Naive thymus-derived CD8-positive, alpha-beta T cell (primary cell): ENCODE measurements around the gene CST7. TPM values are rescaled to one million over a fixed set of nuclear protein-coding genes. Genes with fewer than 3 reads are reported as not detected.
"Not testable (repeated sequence)": the region's sequence is repeated elsewhere in the genome, so short reads cannot be mapped to it uniquely, and the experiment has no call there.

Experiments
- ATAC-seq, 2 donors: fragments of 150-1000 bp; cut with Tn5 transposase in 1 of 2; sonication (Bioruptor Pico), chemical (Tn5 transposase) in 1 of 2; 1 replicate in 1 of 2; 2 replicates in 1 of 2; pipeline ENCODE4 v1.10.0; 2021; ENCODE audit warnings: mild to moderate bottlenecking in 2 of 2, moderate library complexity in 2 of 2
- POLR2A ChIA-PET: fragments of 350-600 bp; sonication (Branson Sonifier 250); formaldehyde crosslinking; loops from one replicate; lab custom pipeline; 2021; ENCODE audit warnings: antibody characterized with exemption; lab: Charles Lee
- DNase-seq, 10 donors: peaks; one replicate each; pipeline versions ENCODE4 v3.0.0 to v3.0.0-alpha.2; 2020 to 2022
- H3K27ac Mint-ChIP-seq, 10 donors: one replicate each; pipeline ENCODE4 v1.8.0; 2020 to 2022; ENCODE audit warnings: mild to moderate bottlenecking in 10 of 10, mixed read lengths in 10 of 10, moderate library complexity in 4 of 10, inconsistent platforms in 1 of 10
- H3K27me3 Mint-ChIP-seq, 5 donors: one replicate each; pipeline ENCODE4 v1.8.0; 2021 to 2022; ENCODE audit warnings: mixed read lengths in 5 of 5
- H3K36me3 Mint-ChIP-seq, 3 donors: one replicate each; pipeline ENCODE4 v1.8.0; 2020 to 2022; ENCODE audit warnings: mixed read lengths in 3 of 3, mild to moderate bottlenecking in 2 of 3, inconsistent platforms in 1 of 3
- H3K4me1 Mint-ChIP-seq, 4 donors: one replicate each; pipeline ENCODE4 v1.8.0; 2021 to 2022; ENCODE audit warnings: mixed read lengths in 4 of 4
- H3K4me3 Mint-ChIP-seq, 10 donors: one replicate each; pipeline ENCODE4 v1.8.0; 2020 to 2022; ENCODE audit warnings: mild to moderate bottlenecking in 10 of 10, mixed read lengths in 10 of 10, moderate library complexity in 6 of 10, inconsistent platforms in 1 of 10
- H3K9me3 Mint-ChIP-seq, 9 donors: one replicate each; pipeline ENCODE4 v1.8.0; 2020 to 2022; ENCODE audit warnings: mixed read lengths in 9 of 9, mild to moderate bottlenecking in 3 of 9, inconsistent platforms in 1 of 9, moderate library complexity in 1 of 9
- polyA plus RNA-seq, 3 donors: library from polyadenylated mRNA; unstranded; fragments of 300-500 nt; fragmentation: Illumina TruSeq; gene quantifications; one replicate each; pipeline ENCODE4 v1.2.3, GENCODE V29; 2021
- total RNA-seq, 8 experiments: library from RNA in 2 of 8; stranded (reverse) in 2 of 8; gene quantifications; one replicate each; pipeline ENCODE4 v1.2.3 and lab custom pipeline; 2021 to 2026

CST7 gene
- total and polyA plus RNA-seq, 5 experiments from 2014 or later, result 5.5 to 581 (median 13.3) TPM

GRCh38 chr20:24931893-24932292, 17.2 kb upstream of the CST7 start:
- POLR2A ChIA-PET, result interaction anchor here (1.5 kb wide), 1 partner anchor 17 kb away, joined by 3 read pairs; the partner anchor contains the start of gene CST7
- ATAC-seq, H3K36me3 Mint-ChIP-seq, DNase-seq, H3K9me3 Mint-ChIP-seq, H3K27me3 Mint-ChIP-seq: not testable (repeated sequence)
- Mint-ChIP-seq H3K4me3 (peak overlapping the region in 8 of 10 donors; percentile 6 to 55 (median 36)), H3K27ac (peak overlapping the region in 8 of 10 donors; percentile 16 to 86 (median 52)), H3K4me1 (peaks cover 11 to 33% (median 27%) of the 10 kb centered on the region in 4 donors)

GRCh38 chr20:24933266-24933908, 15.7 kb upstream of the CST7 start:
- Mint-ChIP-seq H3K27ac (peak overlapping the region in 2 of 10 donors; percentile 21 to 66), H3K9me3 (peaks cover 0 to 1% (median 0%) of the 10 kb centered on the region in 9 donors), H3K4me1 (peaks cover 11 to 33% (median 27%) of the 10 kb centered on the region in 4 donors), H3K27me3 (no peaks in the 10 kb centered on the region), H3K36me3 (no peaks in the 10 kb centered on the region), H3K4me3 (no peak overlapping the region)
- POLR2A ChIA-PET, result no interaction called here
- ATAC-seq, result no peak
- no peak for DNase-seq

DNA sequence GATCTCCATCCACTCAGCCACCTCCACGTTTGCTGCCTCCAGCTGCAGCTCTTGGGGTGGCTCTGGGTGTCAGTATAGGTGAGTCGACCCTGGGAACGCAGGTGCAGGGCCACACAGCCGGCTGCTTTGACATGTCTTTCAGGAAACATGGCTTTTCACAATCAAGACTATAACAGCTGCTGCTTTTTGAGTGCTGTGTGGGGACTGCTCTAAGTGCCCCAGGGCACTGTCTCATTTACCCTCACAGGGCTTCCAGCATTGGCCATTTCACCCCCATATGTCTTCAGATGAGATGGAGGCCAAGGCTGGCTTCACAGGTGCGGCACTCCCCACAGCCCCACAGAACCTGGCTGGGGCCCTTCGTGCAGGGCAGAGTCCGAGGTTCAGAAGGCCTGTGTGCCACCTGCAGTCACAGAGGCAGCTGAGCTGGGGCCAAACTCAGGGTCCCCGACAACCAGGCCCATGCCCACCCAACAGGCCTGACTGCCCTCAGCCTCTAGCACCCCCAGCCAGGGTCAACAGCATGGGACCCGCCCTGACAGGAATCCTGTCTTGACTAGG, 14.9 kb upstream of the CST7 start:
- POLR2A ChIA-PET, result no interaction called here
- no peaks in the 10 kb centered on the region for H3K27me3 Mint-ChIP-seq
- peaks cover 0 to 1% (median 0%) of the 10 kb centered on the region in 9 donors for H3K9me3 Mint-ChIP-seq
- H3K4me3 Mint-ChIP-seq, result no peak overlapping the region
- no peak for ATAC-seq
- H3K4me1 Mint-ChIP-seq, result peaks cover 11 to 33% (median 27%) of the 10 kb centered on the region in 4 donors
- no peaks in the 10 kb centered on the region for H3K36me3 Mint-ChIP-seq
- H3K27ac Mint-ChIP-seq, result no peak overlapping the region
- no peak for DNase-seq

GRCh38 chr20:24934716-24935115, 14.4 kb upstream of the CST7 start:
- DNase-seq, result no peak
- Mint-ChIP-seq H3K4me3 (no peak overlapping the region), H3K4me1 (peaks cover 11 to 33% (median 27%) of the 10 kb centered on the region in 4 donors), H3K9me3 (peaks cover 0 to 1% (median 0%) of the 10 kb centered on the region in 9 donors), H3K36me3 (no peaks in the 10 kb centered on the region), H3K27me3 (no peaks in the 10 kb centered on the region), H3K27ac (peak overlapping the region in 3 of 10 donors; percentile 14 to 62 (median 27))
- ATAC-seq, result no peak
- POLR2A ChIA-PET, result no interaction called here

DNA sequence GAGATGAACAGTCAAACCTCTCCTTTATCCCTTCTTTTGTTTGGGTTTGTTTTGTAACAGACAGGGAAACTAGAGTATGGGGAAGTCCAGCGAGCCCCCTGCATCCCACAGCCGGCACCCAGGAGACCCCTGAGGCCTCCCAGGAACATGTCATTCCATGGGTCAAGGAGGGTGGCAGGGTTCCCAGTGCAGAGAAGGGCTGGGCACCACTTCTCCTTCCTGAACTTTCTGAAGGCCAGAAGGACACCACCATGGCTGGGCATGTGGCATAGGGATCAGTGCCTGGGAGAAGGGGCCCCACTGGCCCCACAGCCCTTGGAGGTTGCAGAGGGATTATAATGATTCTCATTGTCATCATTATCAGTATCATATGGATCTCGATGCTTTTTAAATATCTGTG, 13.9 kb upstream of the CST7 start:
- Mint-ChIP-seq H3K27ac (no peak overlapping the region), H3K9me3 (peaks cover 0 to 1% (median 0%) of the 10 kb centered on the region in 9 donors), H3K4me3 (no peak overlapping the region), H3K27me3 (no peaks in the 10 kb centered on the region), H3K36me3 (no peaks in the 10 kb centered on the region), H3K4me1 (peaks cover 11 to 29% (median 26%) of the 10 kb centered on the region in 4 donors)
- DNase-seq (no peak), ATAC-seq (no peak)
- POLR2A ChIA-PET, result no interaction called here

DNA sequence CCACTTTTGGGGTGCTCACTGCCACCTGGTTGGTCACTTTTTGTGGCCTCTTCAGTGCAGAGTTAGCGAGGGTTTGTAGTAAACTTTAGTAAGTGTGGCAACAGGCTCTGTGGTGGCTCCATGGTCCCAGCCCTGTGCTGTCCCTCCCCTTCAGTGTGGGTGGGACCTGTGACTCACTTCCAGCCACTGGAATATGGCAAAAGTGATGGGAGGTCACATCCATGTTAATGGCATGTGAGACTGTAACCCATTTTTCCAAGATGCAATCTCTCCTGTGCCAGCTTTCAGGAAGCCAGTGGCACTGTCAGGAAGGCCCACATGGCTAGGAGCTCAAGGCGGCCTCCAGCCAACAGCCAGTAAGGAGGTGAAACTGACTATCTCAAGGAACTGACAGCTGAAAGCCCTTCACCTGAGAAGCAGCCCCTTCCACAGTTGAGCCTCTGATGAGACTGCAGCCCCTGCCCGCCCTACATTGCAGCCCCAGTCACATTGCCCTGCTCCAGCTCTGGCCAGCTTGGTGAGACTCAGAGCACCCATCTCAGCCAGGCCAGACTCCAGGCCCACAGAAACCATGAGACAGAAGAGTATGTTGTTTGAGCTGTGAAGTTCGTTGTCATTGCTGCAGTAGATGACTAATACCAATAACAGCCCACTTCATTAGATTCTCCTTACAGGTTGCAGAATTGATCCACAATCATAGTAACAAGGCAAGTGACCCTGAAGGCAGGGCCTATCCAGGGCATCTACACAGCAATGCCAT, 13.1 kb upstream of the CST7 start:
- Mint-ChIP-seq H3K9me3 (peaks cover 0 to 6% (median 0%) of the 10 kb centered on the region in 9 donors), H3K27ac (peak overlapping the region in 1 of 10 donors; percentile 33), H3K36me3 (peaks cover 0 to 5% (median 0%) of the 10 kb centered on the region in 3 donors), H3K4me1 (peaks cover 11 to 22% (median 19%) of the 10 kb centered on the region in 4 donors), H3K27me3 (no peaks in the 10 kb centered on the region), H3K4me3 (no peak overlapping the region)
- ATAC-seq (no peak), DNase-seq (no peak)
- POLR2A ChIA-PET, result no interaction called here

GRCh38 chr20:24936526-24937407, 12.3 kb upstream of the CST7 start:
- peaks cover 5 to 14% (median 12%) of the 10 kb centered on the region in 4 donors for H3K4me1 Mint-ChIP-seq
- DNase-seq (no peak), ATAC-seq (no peak)
- no peak overlapping the region for H3K4me3 Mint-ChIP-seq
- H3K27me3 Mint-ChIP-seq, result no peaks in the 10 kb centered on the region
- peaks cover 0 to 5% (median 0%) of the 10 kb centered on the region in 3 donors for H3K36me3 Mint-ChIP-seq
- peaks cover 0 to 10% (median 2%) of the 10 kb centered on the region in 9 donors for H3K9me3 Mint-ChIP-seq
- POLR2A ChIA-PET, result no interaction called here
- peak overlapping the region in 1 of 10 donors; percentile 22 for H3K27ac Mint-ChIP-seq

DNA sequence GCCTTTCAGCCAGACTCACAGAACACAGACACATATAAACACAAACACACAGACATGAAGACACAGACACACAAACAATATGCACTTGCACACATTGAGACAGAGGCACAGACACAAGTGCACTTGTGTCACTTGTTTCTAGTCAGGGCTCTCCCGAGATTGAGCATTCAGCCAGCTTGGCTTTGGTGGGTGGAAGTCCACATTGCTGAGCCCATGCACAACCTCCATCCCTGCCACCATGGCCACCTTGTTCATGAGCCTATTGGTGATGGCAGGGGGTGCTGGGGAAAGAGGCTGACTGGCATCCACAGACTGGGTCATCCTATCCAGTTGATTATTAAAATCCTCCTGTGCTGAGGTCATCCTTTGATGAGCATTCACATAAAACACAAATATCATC, 11.5 kb upstream of the CST7 start:
- no peak overlapping the region for H3K4me3 Mint-ChIP-seq
- peaks cover 3 to 6% (median 4%) of the 10 kb centered on the region in 4 donors for H3K4me1 Mint-ChIP-seq
- H3K27ac Mint-ChIP-seq, result no peak overlapping the region
- no peaks in the 10 kb centered on the region for H3K27me3 Mint-ChIP-seq
- DNase-seq, result peak in 1 of 10 donors; percentile 52
- H3K9me3 Mint-ChIP-seq, result peaks cover 0 to 10% (median 4%) of the 10 kb centered on the region in 9 donors
- ATAC-seq, result no peak
- POLR2A ChIA-PET, result no interaction called here
- peaks cover 0 to 5% (median 0%) of the 10 kb centered on the region in 3 donors for H3K36me3 Mint-ChIP-seq

- no peaks in the 10 kb centered on the region for H3K4me1 Mint-ChIP-seq
- H3K27ac Mint-ChIP-seq, result peak overlapping the region in 1 of 10 donors; percentile 19
- peaks cover 0 to 5% (median 0%) of the 10 kb centered on the region in 3 donors for H3K36me3 Mint-ChIP-seq
- DNase-seq, result no peak
- ATAC-seq, result no peak
- peaks cover 0 to 12% (median 6%) of the 10 kb centered on the region in 9 donors for H3K9me3 Mint-ChIP-seq
- no peaks in the 10 kb centered on the region for H3K27me3 Mint-ChIP-seq
- no peak overlapping the region for H3K4me3 Mint-ChIP-seq
- POLR2A ChIA-PET, result no interaction called here
Observed at GRCh38 chr20:24938498-24938897, 10.6 kb upstream of the CST7 start.

- Mint-ChIP-seq H3K27me3 (no peaks in the 10 kb centered on the region), H3K4me1 (peaks cover 0 to 1% (median 0%) of the 10 kb centered on the region in 4 donors), H3K27ac (peak overlapping the region in 1 of 10 donors; percentile 41), H3K4me3 (no peak overlapping the region), H3K9me3 (peaks cover 0 to 18% (median 8%) of the 10 kb centered on the region in 9 donors), H3K36me3 (peaks cover 0 to 11% (median 0%) of the 10 kb centered on the region in 3 donors)
- no peak for ATAC-seq
- DNase-seq, result no peak
- POLR2A ChIA-PET, result no interaction called here
Observed at GRCh38 chr20:24939036-24939435, 10.0 kb upstream of the CST7 start.

DNA sequence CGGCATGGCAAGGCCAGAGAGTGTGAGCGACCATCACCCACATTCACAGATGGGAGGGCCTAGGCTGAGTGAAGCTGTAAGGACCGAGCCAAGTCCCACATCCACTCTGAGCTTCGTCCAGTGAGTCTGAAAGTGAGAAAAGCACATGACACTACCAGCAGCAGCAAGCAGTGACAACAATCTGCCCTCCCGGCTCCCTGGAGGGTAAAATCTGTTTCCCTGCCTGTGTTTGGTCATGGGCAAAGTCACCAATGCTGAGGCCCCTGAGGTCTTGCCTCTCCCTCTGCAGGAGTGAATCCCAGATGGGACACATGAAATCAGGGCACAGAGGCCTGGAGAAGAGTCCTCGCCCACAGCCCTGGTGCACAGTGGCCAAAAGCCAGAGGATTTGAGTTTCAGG, 6.4 kb upstream of the CST7 start:
- Mint-ChIP-seq H3K9me3 (peaks cover 6 to 54% (median 33%) of the 10 kb centered on the region in 9 donors), H3K27me3 (no peaks in the 10 kb centered on the region), H3K27ac (no peak overlapping the region), H3K36me3 (peaks cover 0 to 33% (median 19%) of the 10 kb centered on the region in 3 donors), H3K4me3 (no peak overlapping the region), H3K4me1 (peaks cover 0 to 15% (median 6%) of the 10 kb centered on the region in 4 donors)
- POLR2A ChIA-PET, result no interaction called here
- ATAC-seq (no peak), DNase-seq (no peak)

DNA sequence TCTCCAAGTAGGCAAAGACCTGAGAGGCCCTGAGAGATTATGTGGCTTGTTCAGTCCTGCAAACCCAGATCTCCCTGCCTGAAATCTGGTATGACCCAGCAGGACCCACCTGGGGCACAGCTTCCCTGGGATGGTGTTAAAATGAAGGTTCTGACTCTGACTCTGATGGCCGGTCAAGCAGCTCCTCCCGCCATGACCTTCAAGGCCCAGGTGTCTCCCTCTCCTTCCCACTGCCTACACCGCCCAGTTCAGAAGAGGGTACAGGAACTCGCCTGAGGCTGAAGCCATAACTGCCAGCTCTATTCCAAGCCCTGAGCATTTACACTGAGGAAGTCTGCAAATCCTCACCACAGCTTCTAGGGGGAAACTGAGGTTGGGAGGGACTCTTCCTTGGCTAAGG, 5.9 kb upstream of the CST7 start:
- H3K27me3 Mint-ChIP-seq, result no peaks in the 10 kb centered on the region
- no peak overlapping the region for H3K4me3 Mint-ChIP-seq
- H3K4me1 Mint-ChIP-seq, result peaks cover 3 to 20% (median 12%) of the 10 kb centered on the region in 4 donors
- H3K27ac Mint-ChIP-seq, result no peak overlapping the region
- peaks cover 6 to 54% (median 35%) of the 10 kb centered on the region in 9 donors for H3K9me3 Mint-ChIP-seq
- POLR2A ChIA-PET, result no interaction called here
- peaks cover 0 to 33% (median 19%) of the 10 kb centered on the region in 3 donors for H3K36me3 Mint-ChIP-seq
- DNase-seq (no peak), ATAC-seq (no peak)
